H1 (cell line): ENCODE measurements around the gene OR5A1. TPM values are rescaled to one million over a fixed set of nuclear protein-coding genes. Genes with fewer than 3 reads are reported as not detected.
A peak's percentile ranks its signal among the peaks of the same experiment; 100 is the strongest.

Source experiments
- CTCF ChIA-PET: fragments of 300-600 bp; sonication (Branson Sonifier 250); formaldehyde crosslinking; loops from one replicate; lab custom pipeline; 2021; ENCODE audit not compliant: partially characterized antibody; lab: Charles Lee
- POLR2A ChIA-PET: fragments of 300-600 bp; sonication (Branson Sonifier 250); formaldehyde crosslinking; loops from one replicate; lab custom pipeline; 2021; ENCODE audit warnings: inconsistent platforms; ENCODE audit not compliant: partially characterized antibody; lab: Charles Lee
- DNase-seq, 2 experiments: peaks; one replicate each; pipeline versions ENCODE4 v3.0.0 to v3.0.0-alpha.2; 2010 to 2022; ENCODE audit warnings: low spot score in 2 of 2, low read depth in 1 of 2, mixed read lengths in 1 of 2
- FAIRE-seq: peaks from 2 replicates; lab custom pipeline; 2011; peaks lifted over from hg19 to GRCh38; lab: Jason Lieb, UNC
- H2AFZ ChIP-seq: 2 replicates; pipeline ENCODE4 v1.8.1; 2012; ENCODE audit warnings: low read length, inconsistent platforms
- H2AK5ac ChIP-seq: 2 replicates; pipeline ENCODE4 v1.6.1; 2013; ENCODE audit warnings: low read depth, low read length
- H2BK120ac ChIP-seq: replicated peaks from 2 replicates; pipeline ENCODE3; 2013; ENCODE audit warnings: low read depth, low read length, inconsistent platforms
- H2BK12ac ChIP-seq: 2 replicates; pipeline ENCODE4 v1.6.1; 2013; ENCODE audit warnings: low read depth, low read length
- H2BK15ac ChIP-seq: 2 replicates; pipeline ENCODE4 v1.6.1; 2013; ENCODE audit warnings: low read length
- H2BK20ac ChIP-seq: 2 replicates; pipeline ENCODE4 v1.6.1; 2013; ENCODE audit warnings: low read length
- H2BK5ac ChIP-seq: 2 replicates; pipeline ENCODE4 v1.6.1; 2013; ENCODE audit warnings: low read depth, low read length
- H3K14ac ChIP-seq: 2 replicates; pipeline ENCODE4 v1.6.1; 2013; ENCODE audit warnings: inconsistent platforms; ENCODE audit not compliant: insufficient read length
- H3K18ac ChIP-seq: 2 replicates; pipeline ENCODE4 v1.6.1; 2013; ENCODE audit warnings: low read length; ENCODE audit errors: extremely low read depth
- H3K23ac ChIP-seq: 2 replicates; pipeline ENCODE4 v1.6.1; 2013; ENCODE audit warnings: inconsistent platforms; ENCODE audit not compliant: insufficient read length
- H3K23me2 ChIP-seq: 2 replicates; pipeline ENCODE4 v1.6.1; 2013; ENCODE audit warnings: low read depth, low read length
- H3K27ac ChIP-seq: 2 replicates; pipeline ENCODE4 v1.6.1; 2011; ENCODE audit warnings: low read depth, low read length, inconsistent platforms
- H3K27me3 ChIP-seq, 4 experiments: replicated peaks in 1 of 4; 1 replicate in 1 of 4; 2 replicates in 3 of 4; pipeline versions ENCODE4 v1.6.1 to v1.8.1; 2011 to 2013; ENCODE audit warnings: low read length in 3 of 4, mild to moderate bottlenecking in 3 of 4, inconsistent platforms in 2 of 4, mixed read lengths in 2 of 4, moderate library complexity in 1 of 4; ENCODE audit not compliant: control insufficient read depth in 3 of 4, insufficient read depth in 3 of 4; ENCODE audit errors: extremely low read depth in 1 of 4
- H3K36me3 ChIP-seq, 4 experiments: 2 replicates each; pipeline versions ENCODE4 v1.6.1 to v1.8.1; 2011 to 2013; ENCODE audit warnings: mild to moderate bottlenecking in 4 of 4, low read length in 3 of 4, moderate library complexity in 2 of 4, control low read depth in 1 of 4, inconsistent platforms in 1 of 4; ENCODE audit not compliant: insufficient read depth in 4 of 4, control insufficient read depth in 2 of 4
- H3K4ac ChIP-seq: replicated peaks from 2 replicates; pipeline ENCODE3; 2013; ENCODE audit warnings: low read length, low read depth, mixed read lengths, inconsistent platforms; ENCODE audit not compliant: insufficient read length
- H3K4me1 ChIP-seq, 4 experiments: replicated peaks in 1 of 4; 1 replicate in 1 of 4; 2 replicates in 3 of 4; pipeline versions ENCODE4 v1.6.1 to v1.8.1; 2011 to 2013; ENCODE audit warnings: low read length in 3 of 4, inconsistent platforms in 2 of 4, mixed read lengths in 1 of 4; ENCODE audit not compliant: insufficient read depth in 4 of 4, control insufficient read depth in 3 of 4
- H3K4me2 ChIP-seq, 2 experiments: 2 replicates each; pipeline versions ENCODE4 v1.6.1 to v1.8.1; 2011 to 2013; ENCODE audit warnings: low read depth in 2 of 2, low read length in 2 of 2, control low read depth in 1 of 2, inconsistent platforms in 1 of 2, mild to moderate bottlenecking in 1 of 2; ENCODE audit not compliant: insufficient read depth in 1 of 2
- H3K4me3 ChIP-seq, 4 experiments: fragments of 200-600, 300-600 bp in 1 of 4; sonication (generic), shearing (Covaris generic), sonication (Bioruptor Twin) in 1 of 4; 2 replicates each; pipeline versions ENCODE4 v1.5.1 to v1.8.1; 2011 to 2016; ENCODE audit warnings: low read length in 4 of 4, low read depth in 3 of 4, control low read depth in 2 of 4, inconsistent platforms in 2 of 4, mild to moderate bottlenecking in 2 of 4, mixed read lengths in 1 of 4, moderate library complexity in 1 of 4; ENCODE audit not compliant: insufficient read depth in 2 of 4; ENCODE audit errors: extremely low read depth in 1 of 4
- H3K56ac ChIP-seq: replicated peaks from 2 replicates; pipeline ENCODE3; 2013; ENCODE audit warnings: low read depth, mild to moderate bottlenecking, mixed read lengths, low read length, inconsistent platforms; ENCODE audit not compliant: insufficient read length
- H3K79me1 ChIP-seq: 2 replicates; pipeline ENCODE4 v1.6.1; 2013; ENCODE audit warnings: low read depth, low read length, control low read depth
- H3K79me2 ChIP-seq, 2 experiments: 2 replicates each; pipeline versions ENCODE4 v1.6.1 to v1.8.1; 2012 to 2013; ENCODE audit warnings: low read length in 2 of 2, mild to moderate bottlenecking in 2 of 2, inconsistent platforms in 1 of 2; ENCODE audit not compliant: insufficient read depth in 2 of 2, control insufficient read depth in 1 of 2
- H3K9ac ChIP-seq, 4 experiments: replicated peaks in 1 of 4; 1 replicate in 1 of 4; 2 replicates in 3 of 4; pipeline versions ENCODE4 v1.6.1 to v1.8.1; 2011 to 2013; ENCODE audit warnings: low read depth in 3 of 4, low read length in 3 of 4, control low read depth in 2 of 4, mild to moderate bottlenecking in 2 of 4, moderate library complexity in 2 of 4, inconsistent platforms in 1 of 4; ENCODE audit errors: extremely low read depth in 1 of 4
- H3K9me3 ChIP-seq, 2 experiments: 2 replicates each; pipeline versions ENCODE4 v1.6.1 to v1.8.1; 2012 to 2013; ENCODE audit warnings: mild to moderate bottlenecking in 2 of 2, moderate library complexity in 2 of 2, control low read depth in 1 of 2, inconsistent platforms in 1 of 2, low read depth in 1 of 2, low read length in 1 of 2, mixed read lengths in 1 of 2; ENCODE audit not compliant: insufficient read depth in 2 of 2
- H4K20me1 ChIP-seq, 2 experiments: replicated peaks in 1 of 2; 2 replicates each; pipeline versions ENCODE3 to v1.8.1; 2011 to 2013; ENCODE audit warnings: inconsistent platforms in 2 of 2, low read length in 2 of 2, mild to moderate bottlenecking in 1 of 2; ENCODE audit not compliant: insufficient read depth in 2 of 2, control insufficient read depth in 1 of 2
- H4K5ac ChIP-seq: 2 replicates; pipeline ENCODE4 v1.6.1; 2013; ENCODE audit warnings: low read length, low read depth, mixed read lengths, inconsistent platforms; ENCODE audit not compliant: insufficient read length
- H4K8ac ChIP-seq: 2 replicates; pipeline ENCODE4 v1.8.0; 2013; ENCODE audit warnings: mild to moderate bottlenecking, moderate library complexity, low read length, inconsistent platforms; ENCODE audit not compliant: insufficient read depth; ENCODE audit errors: extremely low read depth
- H4K91ac ChIP-seq: replicated peaks from 2 replicates; pipeline ENCODE3; 2013; ENCODE audit warnings: low read length, mixed read lengths, inconsistent platforms; ENCODE audit not compliant: insufficient read length
- CBX5 ChIP-seq: fragments of 300-800, 300-1000 bp; sonication (generic); IDR thresholded peaks from 2 replicates; pipeline ENCODE4 v1.7.1; 2016; ENCODE audit warnings: antibody characterized with exemption, low read length, low read depth
- CREB1 ChIP-seq: IDR thresholded peaks from 2 replicates; pipeline ENCODE4 v1.6.1; 2012; ENCODE audit warnings: inconsistent platforms
- EGR1 ChIP-seq: IDR thresholded peaks from 2 replicates; pipeline ENCODE4 v1.6.1; 2011; ENCODE audit warnings: low read depth, low read length, borderline replicate concordance
- GABPA ChIP-seq: IDR thresholded peaks from 2 replicates; pipeline ENCODE4 v1.6.1; 2011; ENCODE audit warnings: mild to moderate bottlenecking, low read length, moderate library complexity, borderline replicate concordance; ENCODE audit not compliant: insufficient read depth
- HDAC2 ChIP-seq, 2 experiments: fragments of 300-600 bp in 1 of 2; sonication (generic) in 1 of 2; IDR thresholded peaks; 2 replicates each; pipeline ENCODE4 v1.6.1; 2011 to 2012; ENCODE audit warnings: low read depth in 2 of 2, low read length in 2 of 2, mild to moderate bottlenecking in 2 of 2, moderate library complexity in 2 of 2, borderline replicate concordance in 1 of 2, inconsistent platforms in 1 of 2
- SP4 ChIP-seq: IDR thresholded peaks from 2 replicates; pipeline ENCODE4 v1.6.1; 2012; ENCODE audit warnings: low read length, inconsistent platforms
- SRF ChIP-seq: IDR thresholded peaks from 2 replicates; pipeline ENCODE4 v1.6.1; 2011; ENCODE audit warnings: mild to moderate bottlenecking, low read depth, low read length, moderate library complexity
- TBP ChIP-seq: IDR thresholded peaks from 2 replicates; pipeline ENCODE4 v1.6.1; 2011; ENCODE audit warnings: low read depth, low read length, improper control_type of control experiment
- ZNF274 ChIP-seq: IDR thresholded peaks from 2 replicates; pipeline ENCODE4 v1.7.0; 2012; ENCODE audit warnings: low read length, borderline replicate concordance; ENCODE audit errors: extremely low read depth
- polyA plus RNA-seq, 7 experiments: library from polyadenylated mRNA; depleted of rRNA in 3 of 7; stranded (reverse) in 5 of 7; unstranded in 2 of 7; fragments of >200 nt in 5 of 7; fragments of 200-250 nt in 2 of 7; gene quantifications; 1 replicate in 5 of 7; 2 replicates in 1 of 7; 4 replicates in 1 of 7; pipeline versions ENCODE4 v1.2.1 to v1.2.3, GENCODE V29; 2011 to 2013; ENCODE audit warnings: missing spikeins in 2 of 7, mixed read lengths in 2 of 7
- total RNA-seq: library from RNA; stranded (reverse); fragmentation: NEBNext Ultra II Directional; extraction: Animal tissue kit (Norgen Biotek cat#: 25700); gene quantifications from 2 replicates; pipeline ENCODE4 v1.2.1, GENCODE V29; 2021

The OR5A1 gene
- total and polyA plus RNA-seq, 2 of the 8 experiments (the other 6 are each of a cell fraction or from before 2014, with no cell fraction given), result not detected

DNA sequence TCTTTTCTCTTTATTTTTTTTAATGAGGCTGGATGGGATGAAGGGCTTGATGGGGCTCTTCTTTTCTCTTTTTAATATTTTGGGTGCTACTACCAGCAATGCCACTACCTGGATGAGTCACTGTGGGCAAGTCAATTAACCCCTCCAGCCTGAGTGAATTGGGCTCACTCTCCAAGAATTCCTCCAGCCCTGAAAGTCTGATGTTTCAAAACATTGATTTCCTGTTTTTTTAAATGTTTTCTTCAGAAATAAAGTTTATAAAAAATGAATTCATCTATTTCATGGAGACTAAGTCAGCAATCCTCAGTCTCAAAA is 9.2 kb upstream of the OR5A1 start:
- peak overlapping the region in 1 of 4 experiments; percentile 22; a peak in 1 of 8 replicates for H3K4me3 ChIP-seq
- ChIA-PET POLR2A (interaction anchor here (0.7 kb wide), 1 partner anchor 180 kb away, joined by 3 read pairs; no protein-coding TSS in a partner anchor), CTCF (interaction anchor here (1.9 kb wide), 1 partner anchor 255 kb away, joined by 5 read pairs; the partner anchor contains the start of gene DTX4)
- H4K5ac ChIP-seq, result no peak overlapping the region
- FAIRE-seq, result no peak
- H3K9me3 ChIP-seq, result no peaks in the 10 kb centered on the region
- H3K23me2 ChIP-seq, result peaks cover 2% of the 10 kb centered on the region; the same call in 1 of the 2 replicates
- no peak overlapping the region for H3K56ac ChIP-seq
- no peak overlapping the region for H2BK20ac ChIP-seq
- peaks cover 3 to 7% (median 4%) of the 10 kb centered on the region in 4 experiments; a peak in 6 of 7 replicates for H3K4me1 ChIP-seq
- no peak overlapping the region for H3K9ac ChIP-seq
- no peaks in the 10 kb centered on the region for H3K27me3 ChIP-seq
- peak overlapping the region; percentile 27 for H2BK120ac ChIP-seq
- H4K20me1 ChIP-seq, result no peaks in the 10 kb centered on the region
- H3K14ac ChIP-seq, result no peak overlapping the region
- H3K4me2 ChIP-seq, result peak overlapping the region in 1 of 2 experiments; percentile 46; a peak in 2 of 4 replicates
- H4K8ac ChIP-seq, result no peak overlapping the region
- H2BK5ac ChIP-seq, result no peak overlapping the region
- H2BK15ac ChIP-seq, result no peak overlapping the region
- no peak overlapping the region for H3K18ac ChIP-seq
- no peak for TF ChIP-seq GABPA
- TF ChIP-seq HDAC2 (IDR thresholded peaks at IDR 0.05; ENCODE audit: borderline replicate concordance in 1 of 2, low read depth in 2 of 2, low read length in 2 of 2), result no peak
- TF ChIP-seq EGR1, result no peak
- no peak for TF ChIP-seq ZNF274
- TF ChIP-seq CBX5, result no peak
- no peak for TF ChIP-seq CREB1
- TF ChIP-seq SRF, result no peak
- no peak for TF ChIP-seq SP4
- TF ChIP-seq TBP, result no peak
- H3K4ac ChIP-seq, result no peak overlapping the region
- H3K23ac ChIP-seq, result no peak overlapping the region
- no peak overlapping the region for H3K27ac ChIP-seq
- no peaks in the 10 kb centered on the region for H3K36me3 ChIP-seq
- H4K91ac ChIP-seq, result no peak overlapping the region
- H3K79me1 ChIP-seq, result no peaks in the 10 kb centered on the region
- H2AFZ ChIP-seq, result no peak overlapping the region
- H3K79me2 ChIP-seq, result no peaks in the 10 kb centered on the region
- no peak overlapping the region for H2AK5ac ChIP-seq
- no peak for DNase-seq
- H2BK12ac ChIP-seq, result no peak overlapping the region
